GM12878 (cell line): ENCODE data around the gene TCP11.

ENCODE experiments used
- JUND ChIP-seq: IDR thresholded peaks from 2 replicates; pipeline ENCODE4 v1.6.1; 2012; ENCODE audit warnings: low read depth, mild to moderate bottlenecking, low read length, improper control_type of control experiment, moderate library complexity
- MXI1 ChIP-seq: fragments of 150-350 bp; IDR thresholded peaks from 2 replicates; pipeline ENCODE4 v1.6.1; 2011; ENCODE audit warnings: low read depth, mild to moderate bottlenecking, inconsistent platforms, low read length, improper control_type of control experiment
- POLR2A ChIP-seq: IDR thresholded peaks from 2 replicates; pipeline ENCODE4 v1.6.1; 2011; ENCODE audit warnings: low read depth, mild to moderate bottlenecking, low read length
- SP1 ChIP-seq: IDR thresholded peaks from one replicate; pipeline ENCODE4 v1.6.1; 2011; ENCODE audit warnings: low read depth, low read length
- ZNF384 ChIP-seq: IDR thresholded peaks from 2 replicates; pipeline ENCODE4 v1.6.1; 2012; ENCODE audit warnings: low read depth, mild to moderate bottlenecking, low read length, improper control_type of control experiment, borderline replicate concordance
- TF ChIP-seq, protein P1 (sequence below), 3 experiments: IDR thresholded peaks in 2 of 3; conservative IDR thresholded peaks in 1 of 3; 2 replicates each; pipeline ENCODE4 v1.5.1; 2011; ENCODE audit warnings: low read depth in 3 of 3, low read length in 3 of 3, mild to moderate bottlenecking in 3 of 3, control low read depth in 2 of 3, moderate library complexity in 2 of 3, inconsistent platforms in 1 of 3, mixed read lengths in 1 of 3; ENCODE audit not compliant: control insufficient read depth in 2 of 3, insufficient read depth in 1 of 3; ENCODE audit errors: extremely low read depth in 1 of 3
- TF ChIP-seq, protein P2 (sequence below): IDR thresholded peaks from 2 replicates; pipeline ENCODE4 v1.6.1; 2011; ENCODE audit warnings: low read depth, low read length, improper control_type of control experiment, borderline replicate concordance
- TF ChIP-seq, protein P3 (sequence below): IDR thresholded peaks from 2 replicates; pipeline ENCODE4 v1.6.1; 2012; ENCODE audit warnings: mild to moderate bottlenecking, low read depth, low read length

DNA sequence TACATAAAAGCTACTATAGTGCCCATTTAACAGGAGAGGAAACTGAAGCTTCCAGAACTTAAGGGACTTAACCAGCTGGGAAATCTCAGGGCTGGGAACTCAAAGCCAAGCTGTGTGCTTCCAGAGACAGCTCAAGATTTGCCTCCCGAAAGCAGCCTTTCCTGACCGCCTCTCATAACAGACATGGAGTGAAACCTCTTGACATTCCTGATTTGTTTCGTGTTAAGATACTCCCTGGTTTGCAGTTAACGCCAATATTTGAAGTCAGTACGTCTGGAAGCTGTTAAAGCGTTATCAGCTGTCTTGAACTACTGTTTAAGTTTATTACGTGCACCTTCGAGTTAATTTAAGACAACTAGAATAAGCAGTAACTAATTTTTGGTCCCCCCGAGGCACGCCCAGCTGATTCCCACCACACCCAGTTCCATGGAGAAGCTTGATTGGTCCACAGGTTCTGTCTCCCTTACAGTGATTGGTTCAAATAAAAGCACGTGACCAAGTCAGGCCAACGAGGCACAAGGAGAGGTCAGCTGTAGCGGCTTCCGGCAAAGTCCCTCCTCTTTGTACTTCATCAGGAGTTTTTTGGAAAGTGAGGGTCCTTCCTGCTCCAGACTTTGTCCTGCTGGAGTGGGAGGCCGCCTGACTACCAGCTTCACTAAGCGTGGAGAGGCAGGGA is 8.9 kb upstream of the TCP11 start:
- TF ChIP-seq, protein P1, sequence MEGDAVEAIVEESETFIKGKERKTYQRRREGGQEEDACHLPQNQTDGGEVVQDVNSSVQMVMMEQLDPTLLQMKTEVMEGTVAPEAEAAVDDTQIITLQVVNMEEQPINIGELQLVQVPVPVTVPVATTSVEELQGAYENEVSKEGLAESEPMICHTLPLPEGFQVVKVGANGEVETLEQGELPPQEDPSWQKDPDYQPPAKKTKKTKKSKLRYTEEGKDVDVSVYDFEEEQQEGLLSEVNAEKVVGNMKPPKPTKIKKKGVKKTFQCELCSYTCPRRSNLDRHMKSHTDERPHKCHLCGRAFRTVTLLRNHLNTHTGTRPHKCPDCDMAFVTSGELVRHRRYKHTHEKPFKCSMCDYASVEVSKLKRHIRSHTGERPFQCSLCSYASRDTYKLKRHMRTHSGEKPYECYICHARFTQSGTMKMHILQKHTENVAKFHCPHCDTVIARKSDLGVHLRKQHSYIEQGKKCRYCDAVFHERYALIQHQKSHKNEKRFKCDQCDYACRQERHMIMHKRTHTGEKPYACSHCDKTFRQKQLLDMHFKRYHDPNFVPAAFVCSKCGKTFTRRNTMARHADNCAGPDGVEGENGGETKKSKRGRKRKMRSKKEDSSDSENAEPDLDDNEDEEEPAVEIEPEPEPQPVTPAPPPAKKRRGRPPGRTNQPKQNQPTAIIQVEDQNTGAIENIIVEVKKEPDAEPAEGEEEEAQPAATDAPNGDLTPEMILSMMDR (IDR thresholded peaks at IDR 0.05 in 2 of 3, conservative IDR thresholded peaks at IDR 0.05 in 1 of 3; ENCODE audit: control insufficient read depth in 2 of 3, extremely low read depth in 1 of 3, insufficient read depth in 1 of 3, low read depth in 3 of 3, low read length in 3 of 3), result no peak
- TF ChIP-seq, protein P2, sequence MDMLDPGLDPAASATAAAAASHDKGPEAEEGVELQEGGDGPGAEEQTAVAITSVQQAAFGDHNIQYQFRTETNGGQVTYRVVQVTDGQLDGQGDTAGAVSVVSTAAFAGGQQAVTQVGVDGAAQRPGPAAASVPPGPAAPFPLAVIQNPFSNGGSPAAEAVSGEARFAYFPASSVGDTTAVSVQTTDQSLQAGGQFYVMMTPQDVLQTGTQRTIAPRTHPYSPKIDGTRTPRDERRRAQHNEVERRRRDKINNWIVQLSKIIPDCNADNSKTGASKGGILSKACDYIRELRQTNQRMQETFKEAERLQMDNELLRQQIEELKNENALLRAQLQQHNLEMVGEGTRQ, result no peak
- TF ChIP-seq SP1, result no peak
- TF ChIP-seq, protein P3, sequence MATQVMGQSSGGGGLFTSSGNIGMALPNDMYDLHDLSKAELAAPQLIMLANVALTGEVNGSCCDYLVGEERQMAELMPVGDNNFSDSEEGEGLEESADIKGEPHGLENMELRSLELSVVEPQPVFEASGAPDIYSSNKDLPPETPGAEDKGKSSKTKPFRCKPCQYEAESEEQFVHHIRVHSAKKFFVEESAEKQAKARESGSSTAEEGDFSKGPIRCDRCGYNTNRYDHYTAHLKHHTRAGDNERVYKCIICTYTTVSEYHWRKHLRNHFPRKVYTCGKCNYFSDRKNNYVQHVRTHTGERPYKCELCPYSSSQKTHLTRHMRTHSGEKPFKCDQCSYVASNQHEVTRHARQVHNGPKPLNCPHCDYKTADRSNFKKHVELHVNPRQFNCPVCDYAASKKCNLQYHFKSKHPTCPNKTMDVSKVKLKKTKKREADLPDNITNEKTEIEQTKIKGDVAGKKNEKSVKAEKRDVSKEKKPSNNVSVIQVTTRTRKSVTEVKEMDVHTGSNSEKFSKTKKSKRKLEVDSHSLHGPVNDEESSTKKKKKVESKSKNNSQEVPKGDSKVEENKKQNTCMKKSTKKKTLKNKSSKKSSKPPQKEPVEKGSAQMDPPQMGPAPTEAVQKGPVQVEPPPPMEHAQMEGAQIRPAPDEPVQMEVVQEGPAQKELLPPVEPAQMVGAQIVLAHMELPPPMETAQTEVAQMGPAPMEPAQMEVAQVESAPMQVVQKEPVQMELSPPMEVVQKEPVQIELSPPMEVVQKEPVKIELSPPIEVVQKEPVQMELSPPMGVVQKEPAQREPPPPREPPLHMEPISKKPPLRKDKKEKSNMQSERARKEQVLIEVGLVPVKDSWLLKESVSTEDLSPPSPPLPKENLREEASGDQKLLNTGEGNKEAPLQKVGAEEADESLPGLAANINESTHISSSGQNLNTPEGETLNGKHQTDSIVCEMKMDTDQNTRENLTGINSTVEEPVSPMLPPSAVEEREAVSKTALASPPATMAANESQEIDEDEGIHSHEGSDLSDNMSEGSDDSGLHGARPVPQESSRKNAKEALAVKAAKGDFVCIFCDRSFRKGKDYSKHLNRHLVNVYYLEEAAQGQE, result no peak
- TF ChIP-seq POLR2A, result no peak
- no peak for TF ChIP-seq MXI1
- no peak for TF ChIP-seq ZNF384
- TF ChIP-seq JUND, result no peak
